ENCODE results near the gene TPRX2.

Gene TPRX2

DNA sequence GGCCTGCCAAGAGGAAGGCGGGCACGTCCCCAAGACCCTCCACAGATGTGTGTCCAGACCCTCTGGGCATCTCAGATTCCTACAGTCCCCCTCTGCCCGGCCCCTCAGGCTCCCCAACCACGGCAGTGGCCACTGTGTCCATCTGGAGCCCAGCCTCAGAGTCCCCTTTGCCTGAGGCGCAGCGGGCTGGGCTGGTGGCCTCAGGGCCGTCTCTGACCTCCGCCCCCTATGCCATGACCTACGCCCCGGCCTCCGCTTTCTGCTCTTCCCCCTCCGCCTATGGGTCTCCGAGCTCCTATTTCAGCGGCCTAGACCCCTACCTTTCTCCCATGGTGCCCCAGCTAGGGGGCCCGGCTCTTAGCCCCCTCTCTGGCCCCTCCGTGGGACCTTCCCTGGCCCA, 19.6 kb upstream of the TPRX2 start:
- H3K4me1 ChIP-seq (ENCODE audit: control insufficient read depth in 1 of 2, insufficient read depth in 1 of 2, low read depth in 1 of 2, low read length in 1 of 2): no peaks in the 10 kb centered on the region
- TF ChIP-seq, protein P1, sequence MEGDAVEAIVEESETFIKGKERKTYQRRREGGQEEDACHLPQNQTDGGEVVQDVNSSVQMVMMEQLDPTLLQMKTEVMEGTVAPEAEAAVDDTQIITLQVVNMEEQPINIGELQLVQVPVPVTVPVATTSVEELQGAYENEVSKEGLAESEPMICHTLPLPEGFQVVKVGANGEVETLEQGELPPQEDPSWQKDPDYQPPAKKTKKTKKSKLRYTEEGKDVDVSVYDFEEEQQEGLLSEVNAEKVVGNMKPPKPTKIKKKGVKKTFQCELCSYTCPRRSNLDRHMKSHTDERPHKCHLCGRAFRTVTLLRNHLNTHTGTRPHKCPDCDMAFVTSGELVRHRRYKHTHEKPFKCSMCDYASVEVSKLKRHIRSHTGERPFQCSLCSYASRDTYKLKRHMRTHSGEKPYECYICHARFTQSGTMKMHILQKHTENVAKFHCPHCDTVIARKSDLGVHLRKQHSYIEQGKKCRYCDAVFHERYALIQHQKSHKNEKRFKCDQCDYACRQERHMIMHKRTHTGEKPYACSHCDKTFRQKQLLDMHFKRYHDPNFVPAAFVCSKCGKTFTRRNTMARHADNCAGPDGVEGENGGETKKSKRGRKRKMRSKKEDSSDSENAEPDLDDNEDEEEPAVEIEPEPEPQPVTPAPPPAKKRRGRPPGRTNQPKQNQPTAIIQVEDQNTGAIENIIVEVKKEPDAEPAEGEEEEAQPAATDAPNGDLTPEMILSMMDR (IDR thresholded peaks at IDR 0.05): no peak
- no peaks in the 10 kb centered on the region for H3K36me3 ChIP-seq
- no peaks in the 10 kb centered on the region for H3K27me3 ChIP-seq
- no peaks in the 10 kb centered on the region for H3K9me3 ChIP-seq
- H3K27ac ChIP-seq: no peak overlapping the region
- no peak overlapping the region for H3K4me3 ChIP-seq (ENCODE audit: low read depth in 1 of 2, low read length in 1 of 2)

DNA sequence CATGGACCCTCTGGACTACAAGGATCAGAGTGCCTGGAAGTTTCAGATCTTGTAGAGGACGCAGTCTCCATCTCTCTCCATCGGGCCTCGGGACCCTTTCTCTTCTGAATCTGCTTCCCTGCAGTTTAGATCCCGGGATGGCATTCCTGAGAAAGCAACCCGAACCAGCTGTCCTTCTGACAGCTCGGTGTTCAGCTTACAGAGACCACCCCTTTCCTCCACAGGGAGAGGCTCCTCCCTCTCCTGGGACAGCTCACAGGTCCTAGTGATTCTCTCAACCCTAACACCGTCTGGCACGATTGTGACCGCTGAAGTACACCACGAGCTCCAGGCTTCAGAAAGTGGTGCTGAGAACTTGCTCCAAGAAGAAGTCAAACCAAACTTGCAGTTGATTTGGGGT, 19.1 kb upstream of the TPRX2 start:
- Histone ChIP-seq H3K27me3 (no peaks in the 10 kb centered on the region), H3K4me1 (ENCODE audit: control insufficient read depth in 1 of 2, insufficient read depth in 1 of 2, low read depth in 1 of 2, low read length in 1 of 2) (no peaks in the 10 kb centered on the region), H3K9me3 (no peaks in the 10 kb centered on the region), H3K27ac (no peak overlapping the region), H3K4me3 (ENCODE audit: low read depth in 1 of 2, low read length in 1 of 2) (no peak overlapping the region), H3K36me3 (no peaks in the 10 kb centered on the region)
- TF ChIP-seq, protein P1 (IDR thresholded peaks at IDR 0.05): no peak

DNA sequence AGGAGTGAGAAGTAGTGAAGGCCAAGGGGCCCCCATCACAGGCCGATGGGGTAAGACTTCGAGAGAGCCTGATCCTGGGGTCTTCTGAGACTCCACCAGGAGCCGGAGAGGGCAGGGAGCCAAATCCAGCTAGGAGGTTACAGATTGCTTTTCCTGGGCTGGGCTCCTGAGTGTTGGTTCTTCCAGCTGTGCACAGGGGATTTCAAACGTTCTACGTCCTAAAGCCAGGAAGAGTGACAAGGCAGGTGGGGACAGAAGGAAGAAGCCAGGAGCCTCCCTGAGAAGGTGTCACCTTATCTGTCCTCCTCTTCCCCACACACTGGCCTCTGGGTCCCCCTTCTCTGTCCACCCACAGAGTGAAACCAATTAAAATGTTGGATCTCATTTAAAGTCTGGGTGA, 16.1 kb upstream of the TPRX2 start:
- Histone ChIP-seq H3K36me3 (no peaks in the 10 kb centered on the region), H3K4me1 (ENCODE audit: control insufficient read depth in 1 of 2, insufficient read depth in 1 of 2, low read depth in 1 of 2, low read length in 1 of 2) (no peaks in the 10 kb centered on the region), H3K27ac (no peak overlapping the region), H3K4me3 (ENCODE audit: low read depth in 1 of 2, low read length in 1 of 2) (no peak overlapping the region), H3K27me3 (peaks cover 4% of the 10 kb centered on the region), H3K9me3 (no peaks in the 10 kb centered on the region)
- TF ChIP-seq, protein P1 (IDR thresholded peaks at IDR 0.05): no peak

DNA sequence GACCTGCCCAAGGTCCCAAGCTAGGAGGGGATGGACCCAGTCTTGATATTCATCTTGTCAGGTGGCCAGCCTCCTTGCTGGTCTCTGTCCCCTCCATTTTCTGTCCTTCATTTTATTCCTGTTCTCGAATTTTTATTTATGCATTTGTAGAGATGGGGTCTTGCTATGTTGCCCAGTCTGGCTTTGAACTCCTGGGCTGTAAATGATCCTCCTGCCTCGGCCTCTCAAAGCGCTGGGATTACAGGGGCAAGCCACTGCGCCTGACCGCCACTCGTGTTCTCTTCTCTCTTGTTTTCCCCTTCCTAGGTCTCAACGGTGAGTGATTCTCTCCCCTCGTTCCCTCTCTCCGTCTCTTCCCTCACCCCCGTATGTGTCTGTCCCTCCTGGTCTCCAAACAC, 10.6 kb upstream of the TPRX2 start:
- Histone ChIP-seq H3K36me3 (no peaks in the 10 kb centered on the region), H3K27me3 (peaks cover 50% of the 10 kb centered on the region), H3K27ac (no peak overlapping the region), H3K9me3 (no peaks in the 10 kb centered on the region), H3K4me1 (ENCODE audit: control insufficient read depth in 1 of 2, insufficient read depth in 1 of 2, low read depth in 1 of 2, low read length in 1 of 2) (no peaks in the 10 kb centered on the region), H3K4me3 (ENCODE audit: low read depth in 1 of 2, low read length in 1 of 2) (no peak overlapping the region)
- TF ChIP-seq, protein P1 (IDR thresholded peaks at IDR 0.05): no peak

DNA sequence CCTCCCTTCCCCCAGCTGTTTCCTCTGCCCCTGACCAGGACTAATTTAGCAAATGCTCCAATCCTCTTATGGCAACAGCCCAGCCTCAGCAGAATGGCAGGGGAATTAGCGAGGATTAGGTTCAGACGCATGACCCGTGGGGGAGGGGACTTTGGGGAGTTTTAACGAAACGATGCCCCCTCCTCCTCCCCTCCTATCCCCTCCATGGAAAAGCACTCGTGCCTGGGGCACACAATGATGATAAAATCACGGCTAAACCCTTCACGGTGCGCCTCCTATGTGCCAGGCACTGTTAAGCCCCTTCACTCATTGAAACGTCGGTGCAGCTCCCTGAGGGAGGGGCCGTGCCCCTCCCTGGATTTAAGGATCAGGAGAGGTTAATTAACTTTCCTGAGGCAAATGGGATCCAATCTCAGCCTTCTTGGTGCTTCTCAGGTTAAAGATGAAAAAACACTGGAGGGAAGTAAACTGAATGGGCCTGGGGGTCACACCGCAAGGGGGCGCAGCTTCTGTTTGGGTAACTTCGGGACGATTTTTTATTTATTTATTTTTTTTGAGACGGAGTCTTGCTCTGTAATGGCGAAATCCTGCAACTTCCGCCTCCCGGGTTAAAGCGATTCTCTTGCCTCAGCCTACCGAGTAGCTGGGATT, 10.1 kb upstream of the TPRX2 start:
- Histone ChIP-seq H3K27ac (no peak overlapping the region), H3K9me3 (no peaks in the 10 kb centered on the region), H3K27me3 (peaks cover 55% of the 10 kb centered on the region), H3K4me3 (ENCODE audit: low read depth in 1 of 2, low read length in 1 of 2) (no peak overlapping the region), H3K36me3 (no peaks in the 10 kb centered on the region), H3K4me1 (ENCODE audit: control insufficient read depth in 1 of 2, insufficient read depth in 1 of 2, low read depth in 1 of 2, low read length in 1 of 2) (no peaks in the 10 kb centered on the region)
- TF ChIP-seq, protein P1 (IDR thresholded peaks at IDR 0.05): no peak

All from neutrophil (primary cell).